GM12873 (cell line): ENCODE measurements around the gene AKR1C3.

Experiments
- TF ChIP-seq, protein P1 (sequence below): IDR thresholded peaks from 2 replicates; pipeline ENCODE4 v1.5.1; 2012; ENCODE audit warnings: low read depth, mild to moderate bottlenecking, moderate library complexity, low read length, control low read depth; ENCODE audit not compliant: insufficient read depth; ENCODE audit errors: missing control alignments

Gene AKR1C3

DNA sequence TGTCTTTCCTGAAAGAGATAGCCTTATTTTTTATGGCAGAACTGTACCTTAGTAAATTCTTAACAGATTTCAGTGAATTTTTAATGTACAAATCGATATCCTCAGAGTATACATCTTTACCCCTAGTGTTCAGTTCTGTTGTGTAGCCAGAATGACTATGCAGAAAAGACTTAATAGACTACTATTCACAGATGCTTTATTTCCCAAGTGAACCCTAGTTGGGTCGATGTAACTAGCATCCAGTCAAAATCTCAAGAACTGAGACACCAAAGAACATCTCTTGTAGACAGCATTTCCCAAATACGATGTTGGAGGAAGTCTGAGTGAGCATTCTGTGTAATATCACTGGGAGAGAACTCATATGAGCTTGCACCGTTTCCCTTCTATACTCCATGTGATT, 1.5 kb downstream of the AKR1C3 start:
- TF ChIP-seq, protein P1, sequence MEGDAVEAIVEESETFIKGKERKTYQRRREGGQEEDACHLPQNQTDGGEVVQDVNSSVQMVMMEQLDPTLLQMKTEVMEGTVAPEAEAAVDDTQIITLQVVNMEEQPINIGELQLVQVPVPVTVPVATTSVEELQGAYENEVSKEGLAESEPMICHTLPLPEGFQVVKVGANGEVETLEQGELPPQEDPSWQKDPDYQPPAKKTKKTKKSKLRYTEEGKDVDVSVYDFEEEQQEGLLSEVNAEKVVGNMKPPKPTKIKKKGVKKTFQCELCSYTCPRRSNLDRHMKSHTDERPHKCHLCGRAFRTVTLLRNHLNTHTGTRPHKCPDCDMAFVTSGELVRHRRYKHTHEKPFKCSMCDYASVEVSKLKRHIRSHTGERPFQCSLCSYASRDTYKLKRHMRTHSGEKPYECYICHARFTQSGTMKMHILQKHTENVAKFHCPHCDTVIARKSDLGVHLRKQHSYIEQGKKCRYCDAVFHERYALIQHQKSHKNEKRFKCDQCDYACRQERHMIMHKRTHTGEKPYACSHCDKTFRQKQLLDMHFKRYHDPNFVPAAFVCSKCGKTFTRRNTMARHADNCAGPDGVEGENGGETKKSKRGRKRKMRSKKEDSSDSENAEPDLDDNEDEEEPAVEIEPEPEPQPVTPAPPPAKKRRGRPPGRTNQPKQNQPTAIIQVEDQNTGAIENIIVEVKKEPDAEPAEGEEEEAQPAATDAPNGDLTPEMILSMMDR: no peak

- TF ChIP-seq, protein P1: no peak
Observed at GRCh38 chr10:5096108-5096507, 1.9 kb downstream of the AKR1C3 start.

DNA sequence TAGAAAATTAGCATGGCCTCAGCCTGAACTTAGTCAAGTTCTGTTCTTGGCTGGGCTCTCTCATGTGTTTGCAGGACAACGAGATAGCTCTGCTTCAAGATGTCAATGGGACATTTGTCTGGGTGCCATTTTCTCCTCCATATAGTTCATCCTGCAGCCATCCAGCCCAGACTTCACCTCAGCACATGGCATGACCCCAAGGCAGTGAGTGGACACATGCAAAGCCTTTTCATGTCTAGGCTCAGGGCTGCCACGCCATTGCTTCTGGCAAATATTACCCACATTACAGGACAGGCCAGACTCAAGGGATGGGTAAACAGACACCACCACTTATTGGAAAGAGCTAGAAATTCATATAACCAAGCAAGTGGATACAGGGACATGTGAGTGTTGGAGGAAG, 9.3 kb downstream of the AKR1C3 start:
- TF ChIP-seq, protein P1: no peak

- TF ChIP-seq, protein P1: no peak
Observed at GRCh38 chr10:5105626-5106025, 11.4 kb downstream of the AKR1C3 start.

DNA sequence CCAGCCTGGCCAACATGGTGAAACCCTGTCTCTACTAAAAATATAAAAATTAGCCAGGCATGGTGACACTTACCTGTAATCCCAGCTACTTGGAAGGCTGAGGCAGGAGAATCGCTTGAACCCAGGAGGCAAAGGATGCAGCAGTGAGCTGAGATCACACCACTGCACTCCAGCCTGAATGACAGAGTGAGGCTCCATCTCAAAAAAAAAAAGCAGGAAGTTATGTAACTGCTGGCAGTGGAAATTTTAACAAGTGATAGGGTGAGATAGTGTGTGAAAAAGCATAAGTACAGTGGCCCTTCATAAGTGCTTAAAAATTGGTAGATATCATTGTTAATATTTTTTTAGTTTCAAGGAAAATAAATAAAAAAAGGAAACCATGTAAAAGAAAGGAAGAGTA, 12.3 kb downstream of the AKR1C3 start:
- TF ChIP-seq, protein P1: no peak

DNA sequence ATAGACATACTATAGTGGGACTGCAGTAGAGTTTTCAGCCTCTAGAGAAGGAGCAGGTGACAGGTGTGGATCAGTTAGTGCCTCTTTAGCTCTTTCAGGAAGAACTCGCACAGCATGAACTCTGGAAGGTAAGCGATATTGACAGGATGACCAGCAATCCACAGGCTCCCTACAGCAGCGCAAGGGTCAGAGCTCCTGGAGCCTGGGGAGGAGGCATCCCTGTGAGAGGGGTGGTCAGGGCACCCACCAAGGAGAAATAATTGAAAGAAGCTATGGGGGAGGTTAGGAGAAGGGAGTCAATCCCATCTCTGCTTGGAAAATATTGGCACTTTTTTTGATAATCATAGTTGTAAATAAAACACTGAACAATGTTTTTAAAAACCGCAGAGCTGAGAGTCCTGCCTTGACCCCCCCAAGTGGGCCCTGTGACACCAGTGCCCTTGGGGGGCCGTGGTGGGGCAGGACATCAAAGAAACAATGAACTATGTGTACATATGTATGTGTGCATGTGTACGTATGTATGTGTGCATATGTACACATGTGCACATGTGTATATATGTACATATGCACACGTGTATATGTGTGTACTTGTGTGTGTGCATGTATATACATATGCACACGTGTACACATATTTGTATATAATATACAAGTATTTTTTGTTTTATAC, 13.8 kb downstream of the AKR1C3 start:
- TF ChIP-seq, protein P1: no peak

- TF ChIP-seq, protein P1: no peak
Observed at GRCh38 chr10:5108658-5109416, 14.6 kb downstream of the AKR1C3 start.
